HG02870 (cell line): Measurements from ENCODE around the gene PRR20G.

ENCODE experiments used
- ATAC-seq: cut with Tn5 transposase; IDR thresholded peaks from one replicate; pipeline ENCODE4 v1.9.1; 2021; ENCODE audit warnings: mild to moderate bottlenecking, moderate library complexity; ENCODE audit not compliant: unreplicated experiment

PRR20G gene

GRCh38 chr3:127264794-127265514 lies 22.9 kb downstream of the PRR20G start:
- ATAC-seq, result no peak

- ATAC-seq, result no peak
Measured at GRCh38 chr3:127264292-127264691, 23.6 kb downstream of the PRR20G start.

- no peak for ATAC-seq
Measured at GRCh38 chr3:127263586-127264231, 24.1 kb downstream of the PRR20G start.

GRCh38 chr3:127263037-127263436 lies 24.8 kb downstream of the PRR20G start:
- ATAC-seq, result no peak

- no peak for ATAC-seq
Measured at GRCh38 chr3:127262533-127262932, 25.3 kb downstream of the PRR20G start.

- ATAC-seq, result no peak
Measured at GRCh38 chr3:127261925-127262324, 25.9 kb downstream of the PRR20G start.

- no peak for ATAC-seq
Measured at GRCh38 chr3:127260826-127261555, 26.9 kb downstream of the PRR20G start.

GRCh38 chr3:127260416-127260815 lies 27.4 kb downstream of the PRR20G start:
- no peak for ATAC-seq

- no peak for ATAC-seq
Measured at GRCh38 chr3:127259882-127260281, 28.0 kb downstream of the PRR20G start.

GRCh38 chr3:127258733-127259132 lies 29.1 kb downstream of the PRR20G start:
- ATAC-seq, result no peak

- no peak for ATAC-seq
Measured at GRCh38 chr3:127257351-127257750, 30.5 kb downstream of the PRR20G start.

- ATAC-seq, result no peak
Measured at GRCh38 chr3:127256733-127257271, 31.0 kb downstream of the PRR20G start.

- ATAC-seq, result no peak
Measured at GRCh38 chr3:127256138-127256537, 31.7 kb downstream of the PRR20G start.

GRCh38 chr3:127255516-127255915 lies 32.3 kb downstream of the PRR20G start:
- no peak for ATAC-seq

GRCh38 chr3:127254730-127255129 lies 33.1 kb downstream of the PRR20G start:
- no peak for ATAC-seq

GRCh38 chr3:127254033-127254644 lies 33.7 kb downstream of the PRR20G start:
- ATAC-seq, result no peak

- ATAC-seq, result no peak
Measured at GRCh38 chr3:127253491-127253890, 34.4 kb downstream of the PRR20G start.

- ATAC-seq, result no peak
Measured at GRCh38 chr3:127252446-127252845, 35.4 kb downstream of the PRR20G start.

- ATAC-seq, result no peak
Measured at GRCh38 chr3:127250032-127250431, 37.8 kb downstream of the PRR20G start.

GRCh38 chr3:127247292-127247691 lies 40.6 kb downstream of the PRR20G start:
- no peak for ATAC-seq

GRCh38 chr3:127238602-127239001 lies 49.2 kb downstream of the PRR20G start:
- no peak for ATAC-seq
